ENCODE data around the gene AFDN.

Gene AFDN

GRCh38 chr6:168013250-168013915 lies 186.7 kb downstream of the AFDN start:
- no peak for DNase-seq (ENCODE audit: low read depth)
- no peak overlapping the region for H3K4me3 ChIP-seq (ENCODE audit: low read depth, low read length)
- TF ChIP-seq CTCF (IDR thresholded peaks at IDR 0.05; ENCODE audit: low read depth, low read length), result no peak
- no peak for TF ChIP-seq POLR2A (IDR thresholded peaks at IDR 0.05; ENCODE audit: extremely low read depth, insufficient read length)
- TF ChIP-seq MAX (IDR thresholded peaks at IDR 0.05; ENCODE audit: low read depth, low read length), result no peak
- TF ChIP-seq MYC (IDR thresholded peaks at IDR 0.05; ENCODE audit: low read depth, low read length), result no peak

- TF ChIP-seq MYC (IDR thresholded peaks at IDR 0.05; ENCODE audit: low read depth, low read length), result no peak
- TF ChIP-seq CTCF (IDR thresholded peaks at IDR 0.05; ENCODE audit: low read depth, low read length), result no peak
- TF ChIP-seq MAX (IDR thresholded peaks at IDR 0.05; ENCODE audit: low read depth, low read length), result no peak
- TF ChIP-seq POLR2A (IDR thresholded peaks at IDR 0.05; ENCODE audit: extremely low read depth, insufficient read length), result no peak
- H3K4me3 ChIP-seq (ENCODE audit: low read depth, low read length), result no peak overlapping the region
- DNase-seq (ENCODE audit: low read depth), result no peak
Measured at GRCh38 chr6:168014428-168014827, 187.7 kb downstream of the AFDN start.

- TF ChIP-seq POLR2A (IDR thresholded peaks at IDR 0.05; ENCODE audit: extremely low read depth, insufficient read length) (no peak), MAX (IDR thresholded peaks at IDR 0.05; ENCODE audit: low read depth, low read length) (no peak)
- DNase-seq (ENCODE audit: low read depth), result no peak
- no peak overlapping the region for H3K4me3 ChIP-seq (ENCODE audit: low read depth, low read length)
Measured at GRCh38 chr6:168015009-168015408, 188.3 kb downstream of the AFDN start.

GRCh38 chr6:168015482-168016175 lies 188.9 kb downstream of the AFDN start:
- DNase-seq (ENCODE audit: low read depth), result no peak
- no peak overlapping the region for H3K4me3 ChIP-seq (ENCODE audit: low read depth, low read length)
- no peak for TF ChIP-seq POLR2A (IDR thresholded peaks at IDR 0.05; ENCODE audit: extremely low read depth, insufficient read length)
- TF ChIP-seq MYC (IDR thresholded peaks at IDR 0.05; ENCODE audit: low read depth, low read length), result no peak

GRCh38 chr6:168016176-168016620 lies 189.5 kb downstream of the AFDN start:
- TF ChIP-seq CTCF (IDR thresholded peaks at IDR 0.05; ENCODE audit: low read depth, low read length) (no peak), MYC (IDR thresholded peaks at IDR 0.05; ENCODE audit: low read depth, low read length) (no peak), POLR2A (IDR thresholded peaks at IDR 0.05; ENCODE audit: extremely low read depth, insufficient read length) (no peak), MAX (IDR thresholded peaks at IDR 0.05; ENCODE audit: low read depth, low read length) (no peak)
- DNase-seq (ENCODE audit: low read depth), result no peak
- H3K4me3 ChIP-seq (ENCODE audit: low read depth, low read length), result no peak overlapping the region

GRCh38 chr6:168016721-168017525 lies 190.2 kb downstream of the AFDN start:
- TF ChIP-seq POLR2A (IDR thresholded peaks at IDR 0.05; ENCODE audit: extremely low read depth, insufficient read length), result no peak
- TF ChIP-seq MYC (IDR thresholded peaks at IDR 0.05; ENCODE audit: low read depth, low read length), result no peak
- TF ChIP-seq MAX (IDR thresholded peaks at IDR 0.05; ENCODE audit: low read depth, low read length), result no peak
- no peak for TF ChIP-seq CTCF (IDR thresholded peaks at IDR 0.05; ENCODE audit: low read depth, low read length)
- no peak overlapping the region for H3K4me3 ChIP-seq (ENCODE audit: low read depth, low read length)
- DNase-seq (ENCODE audit: low read depth), result no peak
